Loucy (cell line): ENCODE data around the gene ANKRD65.

Experiments used
- CTCF ChIP-seq: fragments of 200-600 bp; sonication (generic); conservative IDR thresholded peaks from 2 replicates; pipeline ENCODE4 v1.5.1; 2014; ENCODE audit warnings: mild to moderate bottlenecking, antibody characterized with exemption, low read length
- EZH2phosphoT487 ChIP-seq: fragments of 200-600 bp; IDR thresholded peaks from 2 replicates; pipeline ENCODE4 v1.6.1; 2018; ENCODE audit warnings: antibody characterized with exemption, mild to moderate bottlenecking, moderate library complexity, borderline replicate concordance

- TF ChIP-seq CTCF (no peak), EZH2phosphoT487 (no peak)
These were observed 23.1 kb downstream of the ANKRD65 start for GRCh38 chr1:1397839-1398523.
